NCI-H2171 (cell line): ENCODE results near the gene KCTD13.
A peak's percentile ranks its signal among the peaks of the same experiment; 100 is the strongest.
"Not testable (repeated sequence)": the region's sequence is repeated elsewhere in the genome, so short reads cannot be mapped to it uniquely, and the experiment has no call there.

Experiments used
- DNase-seq: peaks from one replicate; lab custom pipeline; 2025; lab: John Stamatoyannopoulos, UW

KCTD13 gene, protein sequence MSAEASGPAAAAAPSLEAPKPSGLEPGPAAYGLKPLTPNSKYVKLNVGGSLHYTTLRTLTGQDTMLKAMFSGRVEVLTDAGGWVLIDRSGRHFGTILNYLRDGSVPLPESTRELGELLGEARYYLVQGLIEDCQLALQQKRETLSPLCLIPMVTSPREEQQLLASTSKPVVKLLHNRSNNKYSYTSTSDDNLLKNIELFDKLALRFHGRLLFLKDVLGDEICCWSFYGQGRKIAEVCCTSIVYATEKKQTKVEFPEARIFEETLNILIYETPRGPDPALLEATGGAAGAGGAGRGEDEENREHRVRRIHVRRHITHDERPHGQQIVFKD

DNA sequence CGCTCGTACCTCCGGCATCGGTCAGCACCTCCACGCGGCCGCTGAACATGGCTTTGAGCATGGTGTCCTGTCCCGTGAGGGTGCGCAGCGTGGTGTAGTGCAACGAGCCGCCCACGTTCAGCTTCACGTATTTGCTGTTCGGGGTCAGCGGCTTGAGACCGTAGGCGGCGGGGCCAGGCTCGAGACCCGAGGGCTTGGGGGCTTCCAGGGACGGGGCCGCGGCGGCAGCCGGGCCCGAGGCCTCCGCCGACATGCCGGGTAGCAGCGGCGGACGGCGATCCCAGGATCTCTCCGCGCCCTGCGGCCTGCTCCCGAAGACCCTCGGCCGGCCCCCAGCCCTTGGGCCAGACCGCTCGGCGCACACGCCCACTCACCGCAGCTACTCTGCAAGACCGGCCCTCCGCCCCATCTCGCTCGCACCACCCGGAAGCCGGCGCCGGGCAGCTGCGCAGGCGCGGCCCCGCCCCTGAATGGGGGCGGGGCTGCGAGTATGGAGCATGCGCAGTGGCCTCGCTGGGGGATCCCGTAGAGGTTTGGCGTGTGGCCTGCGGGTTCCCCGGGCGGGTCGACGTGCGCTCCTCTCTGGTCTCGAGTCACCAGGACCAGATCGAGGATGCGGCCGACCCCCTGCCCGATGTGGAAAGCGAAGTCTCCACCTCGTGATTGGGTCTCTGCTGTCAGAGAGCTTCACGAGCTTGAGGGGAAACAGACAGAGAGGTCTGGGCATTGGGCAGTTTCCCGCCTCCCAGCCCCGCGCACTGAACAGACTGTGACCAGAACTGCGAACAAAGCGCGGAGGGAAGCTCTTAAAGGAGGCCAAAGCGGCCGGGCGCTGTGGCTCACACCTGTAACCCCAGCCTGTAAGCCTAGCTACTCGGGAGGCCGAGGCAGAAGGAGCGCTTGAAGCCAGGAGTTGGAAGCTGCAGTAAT, at the start of gene KCTD13:
KCTD13 (minus strand) TSS at position 446 of the 930 bp plus-strand sequence; CDS start at position 253, 193 bp downstream.
- peak; percentile 63 for DNase-seq

DNA sequence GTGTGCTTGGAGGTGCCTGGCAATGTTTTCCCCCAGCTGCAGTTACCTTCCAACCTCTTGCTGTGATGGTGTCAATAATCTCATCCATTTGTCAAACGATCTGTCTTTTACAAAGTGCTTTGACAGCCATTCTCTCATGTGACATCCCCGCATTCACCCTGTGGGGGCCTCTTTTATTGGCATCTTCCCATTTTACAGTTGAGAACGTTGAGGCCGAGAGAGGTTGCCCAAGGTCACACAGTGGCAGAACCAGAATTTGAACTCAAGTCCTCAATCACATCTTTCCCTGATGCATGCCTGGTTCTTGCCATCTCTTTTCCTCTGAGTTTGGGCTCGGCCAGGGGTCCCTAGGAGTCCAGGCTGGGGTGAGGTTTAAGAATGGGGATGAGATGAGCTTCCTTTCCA, 49.1 kb upstream of the KCTD13 start:
- DNase-seq, result no peak

DNA sequence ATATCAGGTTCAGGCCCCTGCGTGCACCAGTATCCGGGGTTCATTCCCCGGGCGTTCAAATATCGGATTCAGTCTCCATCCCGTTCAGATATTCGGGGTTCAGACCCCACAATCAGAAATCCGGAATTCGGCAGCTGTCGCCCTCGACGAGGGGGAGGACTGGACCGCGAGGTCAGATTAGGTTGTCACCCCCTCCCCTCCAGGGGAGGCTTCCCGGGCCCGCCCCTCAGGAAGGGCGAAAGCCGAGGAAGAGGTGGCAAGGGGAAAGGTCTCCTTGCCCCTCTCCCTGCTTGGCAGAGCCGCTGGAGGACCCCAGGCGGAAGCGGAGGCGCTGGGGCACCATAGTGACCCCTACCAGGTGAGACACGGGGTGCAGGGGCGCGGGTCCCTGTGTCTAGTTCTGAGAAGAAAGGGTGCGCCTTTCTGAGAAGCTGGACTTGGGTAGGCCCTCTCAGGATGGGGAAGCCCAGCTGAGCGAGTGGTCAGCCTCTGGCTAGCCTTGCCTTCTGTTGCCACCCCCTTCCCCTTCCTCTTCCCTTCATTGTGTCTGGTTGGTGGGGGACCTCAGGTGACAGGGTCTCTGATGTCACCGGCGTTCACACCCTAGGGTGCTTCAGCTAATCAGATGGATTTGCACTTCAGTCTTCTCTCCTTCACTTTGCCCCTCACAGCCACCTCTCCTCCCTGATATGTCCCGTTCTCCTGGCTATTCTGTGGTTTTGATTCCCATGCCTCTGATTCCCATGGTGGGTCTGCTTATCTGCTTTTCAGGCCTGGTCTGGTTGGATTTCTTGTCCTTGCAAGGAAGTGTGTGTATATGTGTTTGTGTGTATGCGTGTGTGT, 48.5 kb upstream of the KCTD13 start:
- no peak for DNase-seq

DNA sequence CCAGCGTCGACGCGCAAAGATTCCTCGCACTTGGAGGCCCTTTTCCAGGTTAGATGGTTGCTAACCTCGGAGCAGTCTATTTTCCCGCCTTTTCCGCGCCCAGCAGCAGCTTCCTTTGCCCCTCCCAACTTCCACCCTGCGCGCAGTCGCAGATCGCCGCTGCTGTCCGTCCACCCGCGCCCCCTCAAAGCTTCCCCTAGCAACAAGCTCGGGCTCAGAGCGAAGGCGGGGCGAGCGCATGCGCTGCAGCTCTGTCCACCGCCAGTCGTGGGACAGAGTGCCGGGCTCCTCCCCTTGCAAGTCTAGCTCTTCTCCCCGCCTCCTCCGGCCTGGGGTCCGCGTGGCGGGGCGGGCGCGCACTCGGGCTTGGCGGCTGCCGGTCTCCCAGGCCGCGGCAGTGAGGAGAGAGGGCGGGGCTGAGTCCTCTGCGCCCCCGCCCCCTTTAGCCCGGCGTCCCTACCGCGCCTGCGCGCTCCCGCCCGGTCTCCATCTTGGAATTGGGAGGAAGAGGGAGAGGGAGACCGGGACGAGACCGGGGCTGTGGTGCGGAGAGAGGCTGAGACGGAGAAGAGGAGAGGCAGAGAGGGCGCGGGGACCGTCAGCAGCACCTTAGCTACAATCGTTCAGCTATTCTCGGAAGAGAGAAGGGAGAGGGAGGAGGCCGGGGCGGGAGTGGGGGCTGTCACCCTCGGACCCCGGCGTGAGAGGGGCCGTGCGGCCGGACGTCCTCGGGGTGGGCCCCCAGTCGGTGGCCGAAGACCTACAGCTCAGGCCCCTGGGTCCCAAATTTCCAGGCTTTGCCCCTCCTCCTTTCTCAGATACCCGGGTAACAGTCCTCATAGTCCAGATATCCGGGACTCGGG, 47.6 kb upstream of the KCTD13 start, which contains the start of gene TAOK2:
TAOK2 (plus strand) TSS at position 485 of the 863 bp plus-strand sequence. CDS start 3,905 bp downstream, outside the sequence.
- DNase-seq, result peak; percentile 97

DNA sequence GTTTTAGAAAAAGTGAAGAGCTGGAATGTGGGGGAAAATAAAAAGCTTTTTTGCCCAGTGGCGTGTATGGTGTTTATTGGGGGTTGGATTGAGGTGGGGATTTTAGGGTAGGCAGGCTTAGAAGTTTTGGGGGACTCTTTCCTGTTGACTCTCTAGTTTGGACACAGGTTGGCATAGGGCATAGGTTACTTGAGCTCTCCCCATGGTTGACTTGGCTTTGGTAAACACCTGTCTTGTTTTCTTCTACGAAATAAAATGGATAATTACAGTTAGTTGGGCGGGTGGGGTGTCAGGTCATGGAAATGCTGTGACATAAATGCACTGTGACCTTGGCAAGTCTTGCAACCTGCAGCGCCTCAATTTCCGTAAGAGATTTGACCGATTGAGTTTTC, 47.0 kb upstream of the KCTD13 start:
- no peak for DNase-seq

DNA sequence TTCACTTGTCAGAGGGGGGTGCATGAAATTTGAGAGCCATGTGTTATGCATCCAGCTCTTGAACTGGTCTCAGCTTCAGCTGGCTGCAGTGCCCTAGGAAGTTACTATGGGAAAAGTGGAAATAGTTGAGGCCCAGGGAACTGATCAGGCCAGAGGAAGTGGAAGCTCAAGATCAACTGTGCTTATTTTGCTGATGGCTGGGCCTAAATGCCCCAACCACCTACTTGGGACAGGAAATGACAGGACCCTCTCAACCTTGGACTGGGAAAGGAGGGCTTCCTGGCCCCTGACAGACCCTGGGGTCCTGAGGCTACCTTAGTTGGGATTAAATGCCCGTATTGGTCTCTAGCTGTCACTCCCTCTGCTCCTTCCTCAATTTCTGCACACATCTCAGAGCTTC, 46.5 kb upstream of the KCTD13 start:
- no peak for DNase-seq

DNA sequence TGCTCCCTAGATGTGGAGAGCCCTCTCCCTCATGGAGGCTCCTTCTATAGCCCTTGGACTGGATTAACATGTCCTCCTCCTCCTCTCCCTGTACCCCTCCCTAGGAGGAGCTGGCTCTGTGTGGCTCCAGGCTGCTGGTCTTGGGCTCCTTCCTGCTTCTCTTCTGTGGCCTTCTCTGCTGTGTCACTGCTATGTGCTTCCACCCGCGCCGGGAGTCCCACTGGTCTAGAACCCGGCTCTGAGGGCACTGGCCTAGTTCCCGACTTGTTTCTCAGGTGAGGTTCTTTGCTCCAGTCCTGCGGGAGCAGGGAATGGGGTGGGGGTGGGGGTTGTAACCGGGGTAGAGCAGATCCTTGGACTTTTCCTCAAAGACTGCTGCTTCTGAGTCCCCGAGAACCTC, 45.3 kb upstream of the KCTD13 start:
- DNase-seq, result no peak

DNA sequence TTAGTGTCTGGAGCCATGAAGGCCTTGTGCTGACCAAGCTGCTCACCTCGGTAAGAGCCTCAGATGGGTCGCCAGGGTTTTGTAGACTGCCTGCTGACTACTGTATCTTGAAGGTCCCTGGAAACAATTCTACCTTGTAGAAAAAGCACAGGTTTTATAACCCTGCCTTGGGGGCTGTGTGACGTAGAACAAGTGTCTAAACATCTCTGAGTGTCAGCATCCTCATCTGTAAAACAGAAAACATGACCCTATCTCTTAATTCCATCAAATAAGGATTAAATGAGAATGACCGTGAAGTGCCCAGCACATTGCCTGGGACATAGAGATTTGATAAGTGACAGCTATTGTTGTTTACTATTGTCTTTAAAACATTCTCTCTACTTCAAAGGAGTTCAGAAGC, 42.2 kb upstream of the KCTD13 start:
- no peak for DNase-seq

DNA sequence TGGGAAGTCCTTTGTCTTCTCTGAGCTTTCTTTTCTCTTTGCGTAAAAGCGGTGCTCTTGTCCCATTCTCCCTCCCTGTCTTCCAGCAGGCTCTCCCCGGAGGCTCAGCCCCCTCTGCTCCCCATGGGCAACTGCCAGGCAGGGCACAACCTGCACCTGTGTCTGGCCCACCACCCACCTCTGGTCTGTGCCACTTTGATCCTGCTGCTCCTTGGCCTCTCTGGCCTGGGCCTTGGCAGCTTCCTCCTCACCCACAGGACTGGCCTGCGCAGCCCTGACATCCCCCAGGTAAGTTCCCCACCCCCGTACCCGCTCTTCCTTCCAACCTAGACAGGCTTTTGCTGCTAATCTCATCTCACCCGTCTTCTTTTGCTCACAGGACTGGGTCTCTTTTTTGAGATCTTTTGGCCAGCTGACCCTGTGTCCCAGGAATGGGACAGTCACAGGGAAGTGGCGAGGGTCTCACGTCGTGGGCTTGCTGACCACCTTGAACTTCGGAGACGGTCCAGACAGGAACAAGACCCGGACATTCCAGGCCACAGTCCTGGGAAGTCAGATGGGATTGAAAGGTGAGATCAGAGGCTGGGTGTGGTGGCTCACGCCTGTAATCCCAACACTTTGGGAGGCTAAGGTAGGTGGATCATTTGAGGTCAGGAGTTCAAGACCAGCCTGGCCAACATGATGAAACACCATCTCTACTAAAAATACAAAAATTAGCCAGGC, 37.2 kb upstream of the KCTD13 start:
- no peak for DNase-seq

DNA sequence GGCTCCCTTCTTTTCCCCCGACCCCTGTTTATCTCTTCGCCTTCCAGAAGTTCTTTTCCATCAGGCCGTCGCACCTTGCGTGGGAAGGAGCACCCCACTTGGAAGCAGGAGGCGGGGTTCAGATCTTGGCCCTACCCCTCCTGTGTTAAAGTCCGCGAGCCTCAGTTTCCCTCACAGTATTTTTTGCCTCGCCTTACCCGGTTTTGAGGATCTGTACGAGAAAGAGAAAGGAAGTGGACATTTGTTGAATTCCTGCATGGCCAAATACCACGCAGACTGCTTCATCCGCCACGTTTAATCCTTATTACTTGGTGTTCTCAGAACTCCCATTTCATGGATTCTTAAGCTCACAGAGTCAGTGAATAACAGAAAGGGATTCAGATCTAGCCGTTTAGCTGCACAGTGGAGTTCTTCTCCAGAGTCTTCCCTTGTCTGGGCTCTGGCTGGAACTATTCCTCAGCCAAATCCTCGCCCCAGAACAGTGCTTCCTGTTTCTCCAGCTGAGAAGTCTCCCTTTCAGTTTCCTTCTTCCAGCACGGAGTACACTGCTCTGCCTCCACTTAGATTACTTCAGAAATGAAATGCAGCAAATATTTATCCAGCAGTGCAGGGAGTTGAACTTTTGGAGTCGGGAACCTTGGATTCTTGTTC, 36.4 kb upstream of the KCTD13 start:
- no peak for DNase-seq

DNA sequence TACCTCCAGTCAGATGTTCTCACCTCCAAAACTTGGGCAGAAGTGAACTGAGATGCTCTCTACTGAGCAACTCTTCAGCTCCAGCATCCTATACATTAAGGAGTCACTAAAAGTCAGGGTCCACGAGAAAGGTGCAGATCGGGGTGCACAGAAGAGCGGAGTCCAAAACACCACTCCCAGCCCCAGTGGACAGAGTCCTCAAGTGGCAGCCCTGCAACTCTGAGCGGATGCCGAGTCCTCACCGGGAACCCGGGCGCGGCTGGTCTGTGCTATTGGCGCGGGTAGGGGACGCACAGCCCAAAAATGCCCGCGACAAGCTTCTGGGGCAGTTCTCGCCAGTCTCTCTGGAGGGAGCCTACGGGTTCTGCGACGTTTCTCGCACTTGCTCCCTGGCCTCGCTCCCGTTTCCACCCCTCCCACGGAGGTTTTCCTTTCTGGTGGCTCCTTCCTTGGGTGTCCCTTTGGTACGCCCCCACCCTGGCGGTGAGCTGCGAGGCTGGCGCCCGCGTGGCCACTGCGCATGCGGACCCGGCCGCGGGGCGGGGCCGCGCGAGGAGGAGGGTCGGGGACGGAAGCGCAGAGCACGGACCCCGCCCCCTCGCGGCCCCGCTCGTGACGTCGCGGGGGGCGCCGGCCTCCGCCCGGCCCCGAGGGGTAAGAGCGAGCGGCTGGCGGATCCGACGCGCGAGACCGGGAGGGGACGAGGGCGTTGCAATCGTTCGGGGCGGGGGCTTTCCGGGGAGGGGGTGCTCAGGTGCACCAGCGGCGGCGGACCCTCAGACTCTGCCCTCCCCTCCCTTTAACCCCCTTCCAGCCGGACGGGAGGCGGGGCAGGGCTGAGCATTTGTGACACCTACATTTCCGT, 35.7 kb upstream of the KCTD13 start, which contains the start of gene TMEM219:
TMEM219 (plus strand) TSS at position 601 of the 865 bp plus-strand sequence. CDS start 1,065 bp downstream, outside the sequence.
- DNase-seq, result peak; percentile 87

DNA sequence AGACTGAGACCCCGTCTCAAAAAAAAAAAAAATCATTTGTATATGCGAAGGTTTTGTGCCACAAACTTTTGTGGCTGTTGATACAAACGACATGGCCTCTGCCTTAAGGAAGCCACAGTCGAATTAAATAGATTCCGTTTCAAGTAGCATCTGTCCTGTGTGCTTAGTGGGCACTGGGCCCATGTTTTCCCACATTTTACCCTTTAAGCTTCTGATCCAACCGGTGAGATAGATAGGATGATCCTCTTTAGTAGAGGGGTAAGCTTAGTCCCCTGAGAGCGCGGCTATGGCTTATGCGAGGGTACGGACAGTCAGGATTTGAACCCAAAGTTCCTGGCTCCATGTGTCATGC, 35.1 kb upstream of the KCTD13 start:
- DNase-seq, result no peak

DNA sequence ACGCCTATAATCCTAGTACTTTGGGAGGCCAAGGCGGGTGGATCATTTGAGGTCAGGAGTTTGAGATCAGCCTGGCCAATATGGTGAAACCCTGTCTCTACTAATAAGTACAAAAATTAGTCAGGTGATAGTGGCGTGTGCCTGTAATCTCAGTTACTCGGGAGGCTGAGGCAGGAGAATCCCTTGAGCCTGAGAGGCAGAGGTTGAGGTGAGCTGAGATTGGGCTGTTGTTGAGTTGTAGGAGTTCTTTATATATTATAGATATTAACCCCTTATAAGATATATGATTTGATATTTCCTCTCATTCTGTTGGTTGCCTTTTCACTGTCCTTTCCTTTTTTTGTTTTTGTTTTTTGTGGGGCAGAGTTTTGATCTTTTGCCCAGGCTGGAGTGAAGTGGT, 33.8 kb upstream of the KCTD13 start:
- not testable (repeated sequence) for DNase-seq

DNA sequence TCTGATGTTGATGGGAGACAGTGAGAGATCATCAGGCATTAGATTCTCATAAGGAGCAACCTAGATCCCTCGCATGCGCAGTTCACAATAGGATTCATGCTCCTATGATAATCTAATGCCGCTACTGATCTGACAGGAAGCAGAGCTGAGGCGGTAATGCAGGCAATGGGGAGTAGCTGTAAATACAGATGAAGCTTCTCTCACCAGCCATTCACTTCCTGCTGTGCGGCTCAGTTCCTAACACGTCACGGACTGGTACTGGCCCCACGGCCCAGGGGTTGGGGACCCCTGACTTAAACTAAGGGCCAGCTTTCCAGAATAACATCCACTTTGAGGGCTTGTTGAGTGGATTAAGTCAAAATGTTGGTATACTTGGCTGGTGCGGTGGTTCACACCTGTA, 33.3 kb upstream of the KCTD13 start:
- DNase-seq, result no peak

DNA sequence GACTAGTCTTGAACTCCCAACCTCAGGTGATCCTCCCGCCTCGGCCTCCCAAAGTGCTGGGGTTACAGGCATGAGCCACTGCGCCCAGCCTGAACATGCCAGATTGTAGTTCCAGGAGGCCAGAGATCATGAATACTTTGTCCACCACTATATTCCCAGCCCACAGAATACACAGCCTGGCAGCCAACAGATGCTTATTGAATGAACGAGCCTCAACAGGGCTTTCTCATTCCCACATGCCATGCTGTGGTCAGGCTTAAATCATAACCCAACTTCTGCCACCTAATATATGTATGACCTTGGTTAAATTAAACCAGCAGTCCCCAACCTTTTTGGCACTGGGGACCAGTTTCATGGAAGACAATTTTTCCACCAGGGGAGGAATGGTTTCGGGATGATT, 32.7 kb upstream of the KCTD13 start:
- no peak for DNase-seq

DNA sequence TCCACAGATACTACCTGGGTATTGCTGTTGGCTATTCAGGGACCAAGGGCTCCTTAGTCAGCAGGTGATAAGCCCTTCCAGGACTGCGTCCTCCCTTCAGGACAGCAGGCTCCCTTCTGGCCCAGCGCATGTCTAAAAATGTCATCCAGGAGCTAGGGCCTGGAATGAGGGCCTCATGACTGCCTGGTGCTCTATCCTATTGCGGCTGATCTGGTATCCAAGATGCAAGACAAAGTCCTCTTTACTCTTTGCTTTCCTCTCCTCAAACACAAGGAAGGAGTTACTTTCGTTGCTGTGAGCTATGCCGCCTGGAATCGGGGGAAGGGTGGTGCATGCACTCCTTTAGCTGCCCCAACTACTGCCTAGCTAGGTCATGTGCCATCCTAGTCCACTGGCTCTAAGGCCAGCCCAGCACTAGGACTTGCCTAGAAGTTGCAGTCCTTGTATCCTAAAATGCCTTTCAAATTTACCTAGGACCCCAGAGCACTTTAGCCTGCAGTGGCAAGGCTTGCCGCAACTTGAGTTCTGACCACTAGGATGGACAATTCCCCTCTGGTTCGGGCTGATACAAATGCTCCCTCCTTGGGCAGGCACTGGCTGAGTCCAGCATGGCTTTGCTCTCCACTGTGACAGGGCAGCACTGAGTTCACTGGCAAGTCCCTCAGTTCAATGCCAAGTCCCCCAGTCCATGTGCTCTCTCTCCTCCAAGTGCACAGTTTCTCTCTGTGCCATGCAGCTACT, 25.8 kb upstream of the KCTD13 start:
- no peak for DNase-seq

DNA sequence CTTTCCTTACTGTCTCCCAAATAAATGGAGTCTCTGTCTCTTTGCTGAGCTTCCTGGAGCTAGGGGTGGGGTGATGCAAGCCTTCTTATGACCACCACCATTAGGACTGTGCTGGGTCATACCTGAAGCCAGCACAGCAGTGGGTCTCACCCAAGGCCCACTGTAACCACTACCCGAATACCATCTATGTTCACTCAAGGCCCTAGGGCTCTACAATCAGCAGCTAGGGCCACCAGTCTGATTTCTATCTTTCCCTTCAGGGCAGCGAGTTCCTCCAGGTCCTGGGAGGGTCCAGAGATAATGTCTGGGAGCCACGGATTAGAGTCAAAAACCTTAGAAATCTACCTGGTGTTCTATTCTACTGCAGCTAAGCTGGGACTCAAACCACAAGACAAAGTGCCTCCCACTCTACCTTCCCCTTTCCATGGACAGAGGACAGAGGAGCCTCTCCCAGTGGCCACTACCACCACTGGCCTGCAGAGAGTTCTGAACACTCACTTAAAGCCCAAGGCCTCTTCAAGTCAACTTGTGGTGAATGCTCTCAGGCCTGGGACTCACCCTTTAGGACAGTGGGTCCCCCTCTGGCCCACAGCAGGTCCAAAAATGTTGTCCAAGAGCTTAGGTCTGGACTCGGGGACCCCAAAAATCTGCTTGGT, 24.9 kb upstream of the KCTD13 start:
- DNase-seq, result no peak

DNA sequence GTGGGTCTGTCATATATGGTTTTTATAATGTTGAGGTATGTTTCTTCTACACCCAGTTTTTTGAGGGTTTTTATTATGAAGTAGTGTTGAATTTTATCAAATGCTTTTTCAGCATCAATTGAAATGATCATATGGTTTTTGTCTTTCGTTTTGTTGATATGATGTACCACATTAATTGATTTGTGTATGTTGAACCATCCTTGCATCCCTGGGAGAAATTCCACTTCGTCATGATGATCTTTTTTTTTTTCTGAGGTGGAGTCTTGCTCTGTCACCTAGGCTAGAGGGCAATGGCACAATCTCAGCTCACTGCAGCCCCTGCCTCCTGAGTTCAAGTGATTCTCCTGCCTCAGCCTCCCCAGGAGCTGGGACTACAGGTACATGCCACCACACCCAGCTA, 21.9 kb upstream of the KCTD13 start:
- DNase-seq, result no peak
